IPS DF 4.7 (cell line): ENCODE measurements around the gene ZNF862.

Source experiments
- DNase-seq: peaks from one replicate; pipeline ENCODE4 v3.0.0-alpha.2; 2013; ENCODE audit warnings: low spot score; ENCODE audit errors: extremely low read depth

Gene ZNF862

GRCh38 chr7:149845257-149845980 is 7.2 kb downstream of the ZNF862 start:
- DNase-seq, result no peak

- no peak for DNase-seq
Observed at GRCh38 chr7:149846021-149846420, 7.8 kb downstream of the ZNF862 start.

GRCh38 chr7:149846436-149847046 is 8.4 kb downstream of the ZNF862 start:
- no peak for DNase-seq

- DNase-seq, result no peak
Observed at GRCh38 chr7:149849174-149849573, 11.0 kb downstream of the ZNF862 start.

- DNase-seq, result no peak
Observed at GRCh38 chr7:149850007-149850594, 11.9 kb downstream of the ZNF862 start.

- no peak for DNase-seq
Observed at GRCh38 chr7:149850716-149851115, 12.5 kb downstream of the ZNF862 start.

- no peak for DNase-seq
Observed at GRCh38 chr7:149851449-149851848, 13.3 kb downstream of the ZNF862 start.

- no peak for DNase-seq
Observed at GRCh38 chr7:149853157-149853556, 15.0 kb downstream of the ZNF862 start.

- DNase-seq, result no peak
Observed at GRCh38 chr7:149854611-149855360, 16.6 kb downstream of the ZNF862 start.

GRCh38 chr7:149855361-149856305 is 17.5 kb downstream of the ZNF862 start:
- DNase-seq, result no peak

GRCh38 chr7:149856583-149856982 is 18.4 kb downstream of the ZNF862 start:
- DNase-seq, result no peak

GRCh38 chr7:149859369-149859768 is 21.2 kb downstream of the ZNF862 start:
- no peak for DNase-seq

- no peak for DNase-seq
Observed at GRCh38 chr7:149859876-149860275, 21.7 kb downstream of the ZNF862 start.

- no peak for DNase-seq
Observed at GRCh38 chr7:149860821-149861727, 22.9 kb downstream of the ZNF862 start.

- DNase-seq, result no peak
Observed at GRCh38 chr7:149861728-149862045, 23.5 kb downstream of the ZNF862 start.

- no peak for DNase-seq
Observed at GRCh38 chr7:149862156-149862555, 24.0 kb downstream of the ZNF862 start.

GRCh38 chr7:149863500-149863899 is 25.3 kb downstream of the ZNF862 start:
- no peak for DNase-seq

- no peak for DNase-seq
Observed at GRCh38 chr7:149864023-149864422, 25.8 kb downstream of the ZNF862 start.

GRCh38 chr7:149864751-149865150 is 26.6 kb downstream of the ZNF862 start:
- no peak for DNase-seq

- no peak for DNase-seq
Observed at GRCh38 chr7:149865437-149865836, 27.3 kb downstream of the ZNF862 start.
